ENCODE data around the gene PIN4.

- no peak for TF ChIP-seq SUZ12 (IDR thresholded peaks at IDR 0.05; ENCODE audit: extremely low read depth, insufficient read depth, insufficient read length)
- TF ChIP-seq YY1 (IDR thresholded peaks at IDR 0.05; ENCODE audit: insufficient read depth, insufficient read length): no peak
- TF ChIP-seq ZNF274 (IDR thresholded peaks at IDR 0.05; ENCODE audit: low read depth, low read length): no peak
Measured at GRCh38 chrX:72143609-72143907, 38.0 kb upstream of the PIN4 start.
